NCI-H2081 treated with DMSO at 0.1 percent for 48 hours (cell line): ENCODE data around the gene CAMKMT.
"Not testable (repeated sequence)": the region's sequence is repeated elsewhere in the genome, so short reads cannot be mapped to it uniquely, and the experiment has no call there.

Experiments used
- DNase-seq: peaks from one replicate; lab custom pipeline; 2025; lab: John Stamatoyannopoulos, UW

Gene CAMKMT

DNA sequence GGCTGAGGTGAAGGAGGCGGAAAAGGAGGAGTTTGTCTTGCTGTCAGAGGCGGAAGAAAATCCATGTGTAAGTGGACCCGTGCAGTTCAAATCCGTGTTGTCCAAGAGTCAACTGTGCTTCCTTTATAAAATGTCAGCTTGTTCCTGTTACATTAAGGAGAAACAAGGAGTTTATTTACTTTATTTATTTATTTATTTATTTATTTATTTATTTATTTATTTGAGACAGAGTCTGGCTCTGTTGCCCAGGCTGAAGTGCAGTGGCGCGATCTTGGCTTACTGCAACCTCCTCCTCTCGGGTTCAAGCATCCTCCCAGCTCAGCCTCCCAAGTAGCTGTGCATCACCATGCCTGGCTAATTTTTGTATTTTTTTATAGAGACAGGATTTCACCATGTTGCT is 143.9 kb downstream of the CAMKMT start:
- DNase-seq, result not testable (repeated sequence)

- DNase-seq, result no peak
Observed at GRCh38 chr2:44510246-44510645, 148.5 kb downstream of the CAMKMT start.

DNA sequence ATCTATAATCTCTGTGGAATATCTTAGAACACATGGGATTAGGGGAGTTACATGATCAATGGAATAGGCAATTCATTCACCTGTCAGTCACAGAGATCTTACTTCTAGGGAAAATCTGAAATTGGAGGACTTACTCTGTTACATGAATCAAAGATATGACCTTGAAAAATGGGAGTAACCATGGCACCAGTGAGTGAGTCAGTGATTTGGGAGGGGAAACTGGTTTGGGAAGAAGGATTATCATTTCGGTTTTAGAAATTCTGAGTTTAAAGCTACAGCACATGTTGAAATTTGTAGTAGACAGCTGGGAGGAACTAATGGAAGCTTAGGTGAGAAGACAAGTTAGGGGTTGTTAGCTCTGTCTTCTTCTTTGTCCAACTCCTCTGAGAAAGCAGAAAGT is 153.7 kb downstream of the CAMKMT start:
- no peak for DNase-seq

- no peak for DNase-seq
Observed at GRCh38 chr2:44519026-44519425, 157.3 kb downstream of the CAMKMT start.

DNA sequence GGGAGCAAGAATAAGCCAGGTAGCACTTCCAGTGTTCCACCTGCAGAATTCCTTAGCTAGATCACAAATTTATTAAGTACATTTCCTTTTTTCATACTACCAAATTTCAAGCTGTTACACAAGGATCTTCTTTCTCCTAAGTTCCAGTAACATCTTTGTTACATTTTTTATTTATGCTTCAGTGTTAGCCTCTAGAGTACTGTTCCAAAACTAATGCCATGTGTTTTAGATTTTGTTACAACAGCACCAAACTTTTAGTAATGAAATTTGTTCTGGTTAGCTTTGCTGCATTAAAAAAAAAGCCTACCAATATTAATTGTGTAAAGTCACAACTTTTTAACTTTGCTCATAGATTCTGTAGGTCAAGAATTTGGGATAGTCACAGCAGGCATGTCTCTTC is 161.1 kb downstream of the CAMKMT start:
- no peak for DNase-seq

- DNase-seq, result no peak
Observed at GRCh38 chr2:44524347-44524926, 162.7 kb downstream of the CAMKMT start.

GRCh38 chr2:44526352-44526751 is 164.6 kb downstream of the CAMKMT start:
- no peak for DNase-seq

- no peak for DNase-seq
Observed at GRCh38 chr2:44528595-44528994, 166.8 kb downstream of the CAMKMT start.

- DNase-seq, result no peak
Observed at GRCh38 chr2:44529448-44529847, 167.7 kb downstream of the CAMKMT start.

- DNase-seq, result no peak
Observed at GRCh38 chr2:44531289-44531688, 169.5 kb downstream of the CAMKMT start.

DNA sequence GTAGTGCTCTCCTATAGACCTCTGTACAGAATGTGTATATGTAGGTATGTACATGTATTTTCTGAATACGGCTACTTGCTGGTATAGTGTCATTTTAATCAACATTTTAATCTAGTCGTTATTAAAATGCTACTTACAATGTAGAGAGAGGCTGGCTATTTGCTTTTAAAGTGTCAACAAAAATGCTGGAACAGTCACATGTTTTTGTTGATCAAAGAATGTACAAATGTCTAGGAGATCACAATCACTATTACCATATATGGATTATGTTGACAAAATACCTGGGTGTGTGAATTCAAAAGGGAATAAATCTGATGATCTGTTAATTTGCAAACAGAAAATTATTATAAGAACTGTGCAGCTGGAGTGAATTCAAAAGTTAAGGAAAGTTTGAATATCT is 170.3 kb downstream of the CAMKMT start:
- no peak for DNase-seq

- no peak for DNase-seq
Observed at GRCh38 chr2:44533508-44533907, 171.8 kb downstream of the CAMKMT start.

GRCh38 chr2:44535376-44535775 is 173.6 kb downstream of the CAMKMT start:
- DNase-seq, result no peak

DNA sequence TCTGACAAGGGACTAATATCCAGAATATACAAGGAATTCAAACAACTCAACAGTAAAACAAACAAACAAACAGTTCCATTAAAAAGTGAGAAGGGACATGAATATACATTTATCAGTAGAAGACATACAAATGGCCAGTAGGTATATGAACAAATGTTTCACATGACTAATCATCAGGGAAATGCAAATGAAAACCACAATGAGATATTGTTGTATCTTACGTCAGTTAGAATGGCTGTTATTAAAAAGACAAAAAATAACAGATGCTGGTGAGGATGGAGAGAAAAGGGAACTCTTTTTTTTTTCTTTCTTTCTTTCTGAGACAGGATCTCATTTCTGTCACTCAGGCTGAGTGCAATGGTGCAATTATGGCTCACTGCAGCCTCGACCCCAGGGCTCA is 175.5 kb downstream of the CAMKMT start:
- no peak for DNase-seq

DNA sequence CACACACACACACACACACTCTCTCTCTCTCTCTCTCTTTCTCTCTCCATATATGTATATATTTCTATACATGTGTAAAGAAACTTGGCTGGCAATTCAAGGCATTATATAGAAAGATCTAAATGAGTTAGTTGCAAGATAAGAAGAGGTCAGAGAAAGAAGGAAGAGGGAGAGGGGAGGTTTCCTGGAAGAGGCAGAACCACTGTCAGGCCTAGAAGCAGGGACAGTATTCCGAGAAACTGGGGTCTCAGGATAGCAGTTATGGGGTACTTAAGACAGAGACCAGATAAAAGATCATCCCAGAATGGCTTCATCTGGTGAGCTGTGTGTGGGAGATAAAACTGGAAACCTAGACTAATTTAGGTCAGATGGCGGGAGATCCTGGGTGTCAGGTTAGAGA is 180.8 kb downstream of the CAMKMT start:
- DNase-seq, result no peak

GRCh38 chr2:44543773-44544725 is 182.3 kb downstream of the CAMKMT start:
- DNase-seq, result peak; percentile 95

DNA sequence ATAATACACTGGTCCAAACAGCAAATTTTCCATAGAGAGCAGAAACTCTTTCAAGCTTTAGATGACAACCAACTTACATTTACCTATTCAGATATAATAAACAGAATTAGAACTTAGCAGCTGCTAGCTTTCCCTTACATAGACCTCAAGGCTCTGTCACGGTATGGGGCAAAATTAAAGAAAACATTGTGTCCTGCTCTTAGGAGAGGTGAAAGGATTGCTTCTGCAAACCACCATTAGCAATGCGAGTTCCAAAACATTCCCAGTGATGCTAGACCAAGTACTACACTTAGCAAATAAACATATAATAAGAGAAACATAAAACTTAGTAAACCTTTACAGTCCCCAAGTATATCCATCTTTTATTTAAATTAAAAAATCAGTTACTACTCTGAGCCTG is 183.3 kb downstream of the CAMKMT start:
- no peak for DNase-seq

- DNase-seq, result no peak
Observed at GRCh38 chr2:44546459-44547127, 184.8 kb downstream of the CAMKMT start.

DNA sequence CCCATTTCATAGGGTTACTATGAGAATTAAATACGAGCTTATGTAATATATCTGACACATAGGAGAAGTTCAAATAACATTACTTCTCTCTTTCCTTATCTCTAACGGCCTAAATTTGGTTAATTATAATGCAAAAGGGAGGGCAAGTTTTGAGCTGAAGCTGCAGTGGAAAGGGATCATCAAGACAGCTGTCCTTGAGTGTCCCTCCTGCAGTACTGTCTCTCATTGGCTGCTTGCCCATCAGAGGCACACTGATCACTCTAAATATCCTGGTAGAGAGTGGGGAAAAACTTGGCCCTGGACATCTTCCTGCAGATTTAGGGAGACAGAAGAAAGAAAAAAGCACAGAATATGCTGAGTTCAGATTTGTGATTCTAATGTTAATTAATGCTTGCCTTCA is 186.0 kb downstream of the CAMKMT start:
- DNase-seq, result no peak

DNA sequence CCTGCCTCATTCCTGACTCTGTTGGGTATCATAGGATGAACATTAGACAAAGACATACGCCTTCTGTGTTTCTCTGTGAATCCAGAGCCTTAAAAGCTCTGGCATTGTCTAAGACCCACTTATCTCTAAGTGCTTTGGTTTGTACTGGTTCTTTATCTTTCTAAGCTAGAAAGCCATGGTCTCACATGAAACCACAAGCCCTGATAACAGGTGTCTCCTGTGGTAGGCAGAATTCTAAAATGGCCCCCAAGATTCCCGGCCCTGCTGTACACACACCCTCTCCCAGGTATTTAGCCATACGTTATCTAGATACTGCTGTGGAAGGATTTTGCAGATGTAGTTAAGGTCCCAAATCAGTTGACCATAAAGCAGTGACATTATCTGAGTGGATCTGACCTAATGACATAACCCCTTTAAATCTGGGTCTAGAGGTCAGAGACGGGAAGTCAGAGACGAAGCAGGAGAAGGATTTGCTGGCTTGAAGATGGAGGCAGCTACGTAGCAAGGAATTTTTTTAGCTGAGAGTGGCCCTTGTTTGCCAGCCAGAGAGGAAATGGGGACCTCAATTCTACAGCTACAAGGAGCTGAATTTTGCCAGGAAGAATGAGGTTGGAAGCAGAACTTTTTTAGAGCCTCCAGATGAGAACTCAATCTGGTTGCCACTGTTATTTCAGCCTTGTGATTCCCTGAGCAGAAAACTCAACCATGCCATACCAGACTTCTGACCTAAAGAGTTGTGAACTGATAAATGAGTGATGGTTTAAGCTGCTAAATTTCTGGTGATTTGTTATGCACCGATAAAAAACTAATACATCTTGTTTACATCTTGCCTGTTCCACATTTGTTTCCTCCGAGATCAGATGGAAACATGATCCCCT is 186.7 kb downstream of the CAMKMT start:
- no peak for DNase-seq

- no peak for DNase-seq
Observed at GRCh38 chr2:44549099-44549471, 187.3 kb downstream of the CAMKMT start.

- DNase-seq, result no peak
Observed at GRCh38 chr2:44549856-44550255, 188.1 kb downstream of the CAMKMT start.
